ENCODE results near the gene UGT1A4.

The UGT1A4 gene

GRCh38 chr2:233793465-233794127 is 75.1 kb downstream of the UGT1A4 start:
- Histone ChIP-seq H3K4me3 (IDR thresholded peaks at IDR 0.05; ENCODE audit: insufficient read depth, low read depth, low read length) (no peak overlapping the region), H3K36me3 (ENCODE audit: insufficient read depth) (no peaks in the 10 kb centered on the region), H3K27me3 (ENCODE audit: insufficient read depth, low read depth) (no peaks in the 10 kb centered on the region), H4K20me1 (ENCODE audit: insufficient read depth) (no peaks in the 10 kb centered on the region), H3K4me2 (no peak overlapping the region), H3K4me1 (ENCODE audit: low read depth, poor library complexity, severe bottlenecking) (no peaks in the 10 kb centered on the region), H3K79me2 (ENCODE audit: insufficient read depth, low read depth) (no peaks in the 10 kb centered on the region), H3K27ac (no peak overlapping the region), H2AFZ (ENCODE audit: low read depth) (no peak overlapping the region), H3K9ac (no peak overlapping the region)
- no peak for TF ChIP-seq CTCF (conservative IDR thresholded peaks at IDR 0.05; ENCODE audit: low read depth, low read length)

- Histone ChIP-seq H3K9ac (no peak overlapping the region), H3K4me2 (no peak overlapping the region), H3K4me1 (ENCODE audit: low read depth, poor library complexity, severe bottlenecking) (no peaks in the 10 kb centered on the region), H3K79me2 (ENCODE audit: insufficient read depth, low read depth) (no peaks in the 10 kb centered on the region), H3K27ac (no peak overlapping the region), H3K27me3 (ENCODE audit: insufficient read depth, low read depth) (no peaks in the 10 kb centered on the region), H2AFZ (ENCODE audit: low read depth) (no peak overlapping the region), H4K20me1 (ENCODE audit: insufficient read depth) (no peaks in the 10 kb centered on the region), H3K4me3 (IDR thresholded peaks at IDR 0.05; ENCODE audit: insufficient read depth, low read depth, low read length) (no peak overlapping the region), H3K36me3 (ENCODE audit: insufficient read depth) (no peaks in the 10 kb centered on the region)
- TF ChIP-seq CTCF (conservative IDR thresholded peaks at IDR 0.05; ENCODE audit: low read depth, low read length) = no peak
Observed at GRCh38 chr2:233794128-233794658, 75.7 kb downstream of the UGT1A4 start.

- H3K27ac ChIP-seq = no peak overlapping the region
- TF ChIP-seq CTCF (conservative IDR thresholded peaks at IDR 0.05; ENCODE audit: low read depth, low read length) = no peak
- H3K36me3 ChIP-seq (ENCODE audit: insufficient read depth) = no peaks in the 10 kb centered on the region
- no peaks in the 10 kb centered on the region for H4K20me1 ChIP-seq (ENCODE audit: insufficient read depth)
- no peaks in the 10 kb centered on the region for H3K27me3 ChIP-seq (ENCODE audit: insufficient read depth, low read depth)
- H2AFZ ChIP-seq (ENCODE audit: low read depth) = no peak overlapping the region
- no peak overlapping the region for H3K9ac ChIP-seq
- no peaks in the 10 kb centered on the region for H3K79me2 ChIP-seq (ENCODE audit: insufficient read depth, low read depth)
- H3K4me1 ChIP-seq (ENCODE audit: low read depth, poor library complexity, severe bottlenecking) = no peaks in the 10 kb centered on the region
- no peak overlapping the region for H3K4me3 ChIP-seq (IDR thresholded peaks at IDR 0.05; ENCODE audit: insufficient read depth, low read depth, low read length)
- no peak overlapping the region for H3K4me2 ChIP-seq
Observed at GRCh38 chr2:233795735-233796171, 77.2 kb downstream of the UGT1A4 start.

GRCh38 chr2:233796254-233796653 is 77.7 kb downstream of the UGT1A4 start:
- no peak overlapping the region for H3K4me2 ChIP-seq
- H3K79me2 ChIP-seq (ENCODE audit: insufficient read depth, low read depth) = no peaks in the 10 kb centered on the region
- H3K4me3 ChIP-seq (IDR thresholded peaks at IDR 0.05; ENCODE audit: insufficient read depth, low read depth, low read length) = no peak overlapping the region
- no peak overlapping the region for H2AFZ ChIP-seq (ENCODE audit: low read depth)
- no peak overlapping the region for H3K9ac ChIP-seq
- no peaks in the 10 kb centered on the region for H3K4me1 ChIP-seq (ENCODE audit: low read depth, poor library complexity, severe bottlenecking)
- H3K36me3 ChIP-seq (ENCODE audit: insufficient read depth) = no peaks in the 10 kb centered on the region
- no peak overlapping the region for H3K27ac ChIP-seq
- no peaks in the 10 kb centered on the region for H3K27me3 ChIP-seq (ENCODE audit: insufficient read depth, low read depth)
- no peak for TF ChIP-seq CTCF (conservative IDR thresholded peaks at IDR 0.05; ENCODE audit: low read depth, low read length)
- no peaks in the 10 kb centered on the region for H4K20me1 ChIP-seq (ENCODE audit: insufficient read depth)
